SK-N-SH treated with all-trans-retinoic acid at 6 μM for 48 hours (cell line): ENCODE measurements around the gene RERE.

ENCODE experiments used
- ATAC-seq: fragments of 200-7000 bp; cut with Tn5 transposase; 3 replicates; pipeline ENCODE4 v1.9.1; 2020; ENCODE audit warnings: mild to moderate bottlenecking, moderate library complexity
- ARNTL ChIP-seq: fragments of 450-650 bp; formaldehyde crosslinking; IDR thresholded peaks from 2 replicates; pipeline ENCODE4 v1.5.0; 2020; ENCODE audit warnings: low read depth, mild to moderate bottlenecking, moderate library complexity, borderline replicate concordance
- BACH2 ChIP-seq: fragments of 250-450 bp; sonication (Bioruptor Pico); IDR thresholded peaks from 2 replicates; pipeline ENCODE4 v1.9.0; 2021; ENCODE audit warnings: mild to moderate bottlenecking, borderline replicate concordance
- CSDC2 ChIP-seq: fragments of 250-450 bp; sonication (Bioruptor Pico); IDR thresholded peaks from 2 replicates; pipeline ENCODE4 v1.5.0; 2020; ENCODE audit warnings: mild to moderate bottlenecking, moderate library complexity
- GLIS3 ChIP-seq: fragments of 250-450 bp; sonication (Bioruptor Pico); IDR thresholded peaks from 2 replicates; pipeline ENCODE4 v1.5.0; 2020; ENCODE audit warnings: mild to moderate bottlenecking, moderate library complexity
- OSR1 ChIP-seq: fragments of 250-450 bp; sonication (Bioruptor Pico); IDR thresholded peaks from 2 replicates; pipeline ENCODE4 v1.8.0; 2022; ENCODE audit warnings: moderate library complexity, mild to moderate bottlenecking, inconsistent platforms
- SNAI2 ChIP-seq: fragments of 250-450 bp; sonication (Bioruptor Pico); IDR thresholded peaks from 2 replicates; pipeline ENCODE4 v1.5.0; 2020; ENCODE audit warnings: mild to moderate bottlenecking, moderate library complexity
- TCF4 ChIP-seq: fragments of 250-450 bp; sonication (Bioruptor Pico); IDR thresholded peaks from 2 replicates; pipeline ENCODE4 v1.8.0; 2021; ENCODE audit warnings: mild to moderate bottlenecking, moderate library complexity, borderline replicate concordance
- TOX ChIP-seq: fragments of 250-450 bp; sonication (Bioruptor Pico); IDR thresholded peaks from 2 replicates; pipeline ENCODE4 v1.8.0; 2021; ENCODE audit warnings: mild to moderate bottlenecking, moderate library complexity, borderline replicate concordance
- TSHZ2 ChIP-seq: fragments of 250-450 bp; sonication (Bioruptor Pico); IDR thresholded peaks from 2 replicates; pipeline ENCODE4 v1.5.0; 2020; ENCODE audit warnings: mild to moderate bottlenecking, moderate library complexity
- ZC3H10 ChIP-seq: fragments of 250-450 bp; sonication (Bioruptor Pico); IDR thresholded peaks from 2 replicates; pipeline ENCODE4 v1.5.1; 2021; ENCODE audit warnings: mild to moderate bottlenecking, moderate library complexity
- ZFP3 ChIP-seq: fragments of 250-450 bp; sonication (Bioruptor Pico); IDR thresholded peaks from 2 replicates; pipeline ENCODE4 v1.5.0; 2020; ENCODE audit warnings: mild to moderate bottlenecking, moderate library complexity
- ZNF565 ChIP-seq: fragments of 450-650 bp; formaldehyde crosslinking; conservative IDR thresholded peaks from 2 replicates; pipeline ENCODE4 v1.5.0; 2020; ENCODE audit warnings: low read depth, mild to moderate bottlenecking, moderate library complexity
- ZNF70 ChIP-seq: fragments of 450-650 bp; formaldehyde crosslinking; IDR thresholded peaks from 2 replicates; pipeline ENCODE4 v1.5.0; 2020; ENCODE audit warnings: mild to moderate bottlenecking, moderate library complexity
- ZNF8 ChIP-seq: fragments of 450-650 bp; formaldehyde crosslinking; IDR thresholded peaks from 2 replicates; pipeline ENCODE4 v1.5.0; 2020; ENCODE audit warnings: mild to moderate bottlenecking, moderate library complexity
- TF ChIP-seq, protein P1 (sequence below): fragments of 250-450 bp; sonication (Bioruptor Pico); IDR thresholded peaks from 2 replicates; pipeline ENCODE4 v1.8.0; 2021; ENCODE audit warnings: low read depth, mild to moderate bottlenecking, moderate library complexity, borderline replicate concordance
- TF ChIP-seq, protein P2 (sequence below): fragments of 250-450 bp; sonication (Bioruptor Pico); IDR thresholded peaks from 2 replicates; pipeline ENCODE4 v1.8.0; 2020; ENCODE audit warnings: mild to moderate bottlenecking, moderate library complexity, borderline replicate concordance

Gene RERE

DNA sequence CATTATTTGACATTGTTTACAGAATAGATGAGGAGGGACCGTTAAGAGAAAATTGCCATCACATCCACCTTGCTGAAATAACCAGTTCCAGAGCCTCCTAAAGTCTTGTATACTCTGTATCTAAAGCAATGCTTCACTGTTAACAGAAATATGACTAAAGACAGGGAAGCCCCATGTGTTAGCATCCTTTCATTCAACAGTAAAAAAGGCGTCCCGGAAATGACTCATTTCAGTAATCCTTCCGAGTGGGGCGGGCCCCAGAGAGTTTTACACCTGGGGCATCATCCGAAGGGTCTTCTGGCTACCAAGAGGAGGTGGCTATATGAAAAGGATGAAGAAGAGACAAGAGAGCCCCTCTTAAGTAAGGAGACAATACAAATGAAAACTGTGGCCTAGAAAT lies 272.4 kb downstream of the RERE start:
- TF ChIP-seq, protein P1, sequence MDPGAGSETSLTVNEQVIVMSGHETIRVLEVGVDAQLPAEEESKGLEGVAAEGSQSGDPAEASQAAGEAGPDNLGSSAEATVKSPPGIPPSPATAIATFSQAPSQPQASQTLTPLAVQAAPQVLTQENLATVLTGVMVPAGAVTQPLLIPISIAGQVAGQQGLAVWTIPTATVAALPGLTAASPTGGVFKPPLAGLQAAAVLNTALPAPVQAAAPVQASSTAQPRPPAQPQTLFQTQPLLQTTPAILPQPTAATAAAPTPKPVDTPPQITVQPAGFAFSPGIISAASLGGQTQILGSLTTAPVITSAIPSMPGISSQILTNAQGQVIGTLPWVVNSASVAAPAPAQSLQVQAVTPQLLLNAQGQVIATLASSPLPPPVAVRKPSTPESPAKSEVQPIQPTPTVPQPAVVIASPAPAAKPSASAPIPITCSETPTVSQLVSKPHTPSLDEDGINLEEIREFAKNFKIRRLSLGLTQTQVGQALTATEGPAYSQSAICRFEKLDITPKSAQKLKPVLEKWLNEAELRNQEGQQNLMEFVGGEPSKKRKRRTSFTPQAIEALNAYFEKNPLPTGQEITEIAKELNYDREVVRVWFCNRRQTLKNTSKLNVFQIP, result no peak
- no peak for TF ChIP-seq ARNTL (CRISPR knock-in tag)
- no peak for TF ChIP-seq ZNF8
- TF ChIP-seq ZNF565 (CRISPR knock-in tag), result no peak
- no peak for TF ChIP-seq TCF4
- no peak for TF ChIP-seq ZFP3 (CRISPR knock-in tag)
- TF ChIP-seq TSHZ2, result no peak

DNA sequence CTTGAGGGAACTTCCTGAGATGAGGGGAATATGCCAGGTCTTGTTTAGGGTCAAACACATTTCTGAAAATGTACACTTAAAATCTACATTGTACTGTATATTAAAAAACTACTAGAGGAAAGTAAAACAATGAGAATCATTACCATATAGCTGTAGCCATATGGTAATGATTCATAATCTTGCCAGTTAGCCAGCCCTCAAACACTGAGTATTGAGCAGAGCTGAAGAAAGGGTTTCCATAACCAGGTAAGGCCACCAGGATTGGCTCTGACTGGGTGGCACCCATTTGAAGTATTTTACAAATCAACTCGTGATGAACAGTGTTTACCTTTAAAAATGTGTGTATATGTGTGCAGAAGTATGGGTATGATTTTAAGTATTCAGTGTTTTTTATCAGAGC lies 272.8 kb downstream of the RERE start:
- TF ChIP-seq ZC3H10 (CRISPR knock-in tag) (no peak), TCF4 (no peak), GLIS3 (no peak), SNAI2 (CRISPR knock-in tag) (no peak), ARNTL (CRISPR knock-in tag) (no peak), TOX (CRISPR knock-in tag) (no peak)
- TF ChIP-seq, protein P2, sequence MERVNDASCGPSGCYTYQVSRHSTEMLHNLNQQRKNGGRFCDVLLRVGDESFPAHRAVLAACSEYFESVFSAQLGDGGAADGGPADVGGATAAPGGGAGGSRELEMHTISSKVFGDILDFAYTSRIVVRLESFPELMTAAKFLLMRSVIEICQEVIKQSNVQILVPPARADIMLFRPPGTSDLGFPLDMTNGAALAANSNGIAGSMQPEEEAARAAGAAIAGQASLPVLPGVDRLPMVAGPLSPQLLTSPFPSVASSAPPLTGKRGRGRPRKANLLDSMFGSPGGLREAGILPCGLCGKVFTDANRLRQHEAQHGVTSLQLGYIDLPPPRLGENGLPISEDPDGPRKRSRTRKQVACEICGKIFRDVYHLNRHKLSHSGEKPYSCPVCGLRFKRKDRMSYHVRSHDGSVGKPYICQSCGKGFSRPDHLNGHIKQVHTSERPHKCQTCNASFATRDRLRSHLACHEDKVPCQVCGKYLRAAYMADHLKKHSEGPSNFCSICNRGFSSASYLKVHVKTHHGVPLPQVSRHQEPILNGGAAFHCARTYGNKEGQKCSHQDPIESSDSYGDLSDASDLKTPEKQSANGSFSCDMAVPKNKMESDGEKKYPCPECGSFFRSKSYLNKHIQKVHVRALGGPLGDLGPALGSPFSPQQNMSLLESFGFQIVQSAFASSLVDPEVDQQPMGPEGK (CRISPR knock-in tag), result no peak
- TF ChIP-seq, all 23 proteins: peak for 0
- no peak for ATAC-seq

More for the DNA sequence above, 272.4 kb downstream of the RERE start:
- ATAC-seq, result no peak

DNA sequence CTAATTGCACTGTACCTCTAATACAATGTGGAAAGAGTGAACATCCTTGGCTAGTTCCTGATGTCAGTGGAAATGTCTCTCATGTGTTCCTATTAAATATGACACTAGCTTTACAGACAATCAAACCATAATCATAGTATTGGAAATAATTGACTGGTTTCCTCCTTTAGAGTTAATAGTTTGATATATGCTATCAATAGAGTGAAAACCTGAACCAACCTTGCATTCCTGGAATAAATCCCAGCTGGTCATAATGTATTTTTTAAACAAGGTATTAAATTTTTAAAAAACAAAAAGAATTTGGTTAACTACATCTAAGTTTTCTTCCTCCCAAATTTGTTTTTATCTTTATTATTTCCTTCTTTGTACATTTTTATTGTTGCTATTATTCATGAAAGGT lies 273.5 kb downstream of the RERE start:
- TF ChIP-seq ZNF70 (CRISPR knock-in tag) (no peak), ZC3H10 (CRISPR knock-in tag) (no peak), OSR1 (CRISPR knock-in tag) (no peak), BACH2 (CRISPR knock-in tag) (no peak), TSHZ2 (no peak), CSDC2 (CRISPR knock-in tag) (no peak), ARNTL (CRISPR knock-in tag) (no peak)
- ATAC-seq, result no peak

DNA sequence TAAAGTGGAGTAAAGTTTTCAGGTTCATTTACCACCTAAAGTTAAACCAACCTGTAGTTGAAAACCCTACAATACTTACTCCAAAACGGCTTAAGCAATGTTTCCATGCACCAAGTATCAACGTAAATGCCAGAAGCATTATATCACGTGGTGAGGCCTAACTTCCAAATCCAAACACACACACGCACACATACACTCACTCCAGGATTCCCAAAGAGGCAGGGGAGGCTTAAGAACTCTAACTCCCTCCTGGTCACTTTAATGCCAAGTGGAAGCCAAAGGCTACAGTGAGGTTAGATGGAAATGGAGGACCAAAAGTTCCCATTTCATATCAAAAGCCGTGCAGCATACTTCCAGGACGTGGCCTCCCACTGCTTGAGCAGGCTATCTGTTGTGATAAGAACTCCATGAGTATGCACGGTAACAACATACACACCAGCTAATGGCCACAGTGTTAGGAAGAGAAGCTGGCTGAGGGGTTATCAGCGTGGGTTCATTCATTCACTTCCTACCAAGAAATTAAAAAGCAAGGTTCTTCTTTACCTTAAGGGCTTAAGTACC lies 275.4 kb downstream of the RERE start:
- no peak for TF ChIP-seq ZC3H10 (CRISPR knock-in tag)
- no peak for TF ChIP-seq TOX (CRISPR knock-in tag)
- TF ChIP-seq TCF4, result no peak
- TF ChIP-seq BACH2 (CRISPR knock-in tag), result no peak
- no peak for TF ChIP-seq ARNTL (CRISPR knock-in tag)
- TF ChIP-seq, protein P2 (CRISPR knock-in tag), result no peak
- no peak for ATAC-seq
